ENCODE results near the gene C7orf33.

DNA sequence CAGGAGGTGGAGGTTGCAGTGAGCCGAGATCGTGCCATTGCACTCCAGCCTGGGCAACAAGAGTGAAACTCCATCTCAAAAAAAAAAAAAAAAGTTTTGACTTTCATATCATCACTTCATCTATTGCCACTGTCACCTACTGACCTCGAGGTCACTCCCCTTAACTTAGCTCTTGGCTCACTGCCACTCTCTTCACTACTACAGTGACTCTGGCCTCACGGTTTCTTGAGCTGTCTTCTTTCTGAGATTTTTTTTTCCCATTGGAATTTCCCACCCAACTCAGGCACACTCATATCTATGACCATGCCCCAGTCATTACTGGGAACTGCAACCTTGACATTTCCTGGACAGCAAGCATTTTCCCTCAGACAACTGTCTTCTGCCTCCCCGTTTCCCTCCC lies 42.6 kb upstream of the C7orf33 start:
- TF ChIP-seq PHF8 (CRISPR knock-in tag; IDR thresholded peaks at IDR 0.05) (no peak), ZNF792 (CRISPR knock-in tag; IDR thresholded peaks at IDR 0.05) (no peak), CTCF (CRISPR knock-in tag; IDR thresholded peaks at IDR 0.05) (no peak)
